ENCODE results near the gene PPP2R2D. TPM values are rescaled to one million over a fixed set of nuclear protein-coding genes. Genes with fewer than 3 reads are reported as not detected.
"Not testable (repeated sequence)": the region's sequence is repeated elsewhere in the genome, so short reads cannot be mapped to it uniquely, and the experiment has no call there.

Gene PPP2R2D
- total RNA-seq, 6 experiments from 2014 or later = 22.9 to 28.1 (median 24.5) TPM

DNA sequence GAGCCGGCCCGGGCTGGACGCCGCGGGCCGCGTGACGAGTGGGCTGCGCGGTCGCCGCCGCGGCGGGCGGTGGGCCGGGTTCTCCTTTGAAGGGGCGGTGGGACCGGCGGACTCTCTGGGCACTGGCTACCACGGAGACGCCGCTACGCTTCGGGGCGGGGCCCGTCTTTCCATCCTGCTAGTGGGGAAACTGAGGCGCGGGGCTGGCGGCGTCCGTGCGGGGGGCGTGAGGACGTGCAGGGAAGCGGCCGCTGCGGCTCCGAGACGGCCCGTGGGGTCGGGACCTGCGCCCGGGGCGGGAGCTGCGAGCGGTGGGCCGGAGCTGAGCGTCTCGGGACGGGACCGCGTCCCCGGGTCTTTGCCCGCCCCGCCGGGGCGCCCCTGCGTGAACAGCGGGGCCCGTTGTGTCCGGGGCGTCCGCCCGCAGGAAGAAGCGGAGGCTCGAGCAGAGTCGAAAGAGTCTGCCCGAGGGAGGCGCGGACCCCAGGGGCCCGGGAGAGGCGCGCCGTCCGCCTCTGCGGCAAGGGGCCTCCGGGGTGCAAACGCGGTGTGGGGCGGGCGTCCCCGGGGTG, 81.5 kb downstream of the PPP2R2D start:
- peak overlapping the region; percentile 69; the same call in 1 of the 2 replicates for H3K4me3 Mint-ChIP-seq
- H3K27me3 Mint-ChIP-seq (ENCODE audit: insufficient read depth) = no peaks in the 10 kb centered on the region
- no peak overlapping the region for H3K27ac Mint-ChIP-seq
- TF ChIP-seq, protein P1, sequence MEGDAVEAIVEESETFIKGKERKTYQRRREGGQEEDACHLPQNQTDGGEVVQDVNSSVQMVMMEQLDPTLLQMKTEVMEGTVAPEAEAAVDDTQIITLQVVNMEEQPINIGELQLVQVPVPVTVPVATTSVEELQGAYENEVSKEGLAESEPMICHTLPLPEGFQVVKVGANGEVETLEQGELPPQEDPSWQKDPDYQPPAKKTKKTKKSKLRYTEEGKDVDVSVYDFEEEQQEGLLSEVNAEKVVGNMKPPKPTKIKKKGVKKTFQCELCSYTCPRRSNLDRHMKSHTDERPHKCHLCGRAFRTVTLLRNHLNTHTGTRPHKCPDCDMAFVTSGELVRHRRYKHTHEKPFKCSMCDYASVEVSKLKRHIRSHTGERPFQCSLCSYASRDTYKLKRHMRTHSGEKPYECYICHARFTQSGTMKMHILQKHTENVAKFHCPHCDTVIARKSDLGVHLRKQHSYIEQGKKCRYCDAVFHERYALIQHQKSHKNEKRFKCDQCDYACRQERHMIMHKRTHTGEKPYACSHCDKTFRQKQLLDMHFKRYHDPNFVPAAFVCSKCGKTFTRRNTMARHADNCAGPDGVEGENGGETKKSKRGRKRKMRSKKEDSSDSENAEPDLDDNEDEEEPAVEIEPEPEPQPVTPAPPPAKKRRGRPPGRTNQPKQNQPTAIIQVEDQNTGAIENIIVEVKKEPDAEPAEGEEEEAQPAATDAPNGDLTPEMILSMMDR (IDR thresholded peaks at IDR 0.05) = no peak
- DNase-seq = no peak
- H3K9me3 Mint-ChIP-seq = no peaks in the 10 kb centered on the region
- H3K36me3 Mint-ChIP-seq (ENCODE audit: low read depth) = peaks cover 20% of the 10 kb centered on the region; the same call in 1 of the 2 replicates
- H3K4me1 Mint-ChIP-seq (ENCODE audit: low read depth) = peaks cover 46% of the 10 kb centered on the region

DNA sequence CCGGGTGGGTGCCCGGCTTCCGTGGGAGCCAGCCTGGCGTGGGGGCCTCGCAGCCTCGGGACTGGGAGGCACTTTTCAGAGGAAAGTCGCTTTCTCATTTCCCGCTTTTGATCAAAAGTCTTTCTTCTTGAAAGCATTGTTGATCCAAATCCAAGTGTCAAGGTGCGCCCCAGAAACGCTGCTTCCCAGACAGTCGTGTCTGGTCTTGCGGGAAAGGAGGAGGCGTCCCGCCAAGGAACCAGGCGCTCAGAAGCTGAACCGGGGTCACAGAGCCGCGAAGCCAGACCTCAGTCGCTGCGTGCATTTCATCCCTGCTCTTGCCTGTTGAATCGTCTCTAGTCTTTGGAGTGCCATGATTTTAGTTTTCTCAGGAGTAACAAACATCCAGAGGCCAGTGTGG, 82.0 kb downstream of the PPP2R2D start:
- TF ChIP-seq, protein P1 (IDR thresholded peaks at IDR 0.05) = no peak
- Mint-ChIP-seq H3K9me3 (peaks cover 1% of the 10 kb centered on the region; the same call in 1 of the 2 replicates), H3K27ac (peak overlapping the region; percentile 78), H3K27me3 (ENCODE audit: insufficient read depth) (no peaks in the 10 kb centered on the region), H3K36me3 (ENCODE audit: low read depth) (peaks cover 15% of the 10 kb centered on the region; the same call in 1 of the 2 replicates), H3K4me1 (ENCODE audit: low read depth) (peaks cover 43% of the 10 kb centered on the region), H3K4me3 (peak overlapping the region; percentile 58)
- DNase-seq = no peak

DNA sequence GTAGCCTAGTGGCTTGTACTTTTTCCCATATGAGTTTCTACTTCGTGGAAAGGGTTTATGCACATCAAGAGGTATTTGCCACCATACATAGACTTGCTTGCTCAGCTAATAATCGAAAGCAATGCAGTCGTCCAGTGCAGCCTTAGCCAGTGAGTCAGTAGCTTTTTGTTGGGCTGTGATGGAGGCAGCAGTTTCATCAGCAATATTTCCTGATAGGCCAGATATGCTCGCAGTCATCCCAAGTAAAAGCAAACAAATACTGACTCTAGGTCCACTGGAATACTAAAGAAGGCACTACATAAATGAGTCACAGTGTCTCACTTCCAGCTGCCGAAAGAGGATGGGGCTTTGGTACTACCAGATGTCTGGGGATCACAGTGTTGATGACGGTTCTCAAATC, 83.0 kb downstream of the PPP2R2D start:
- peak overlapping the region; percentile 78; the same call in 1 of the 2 replicates for H3K27ac Mint-ChIP-seq
- DNase-seq = peak; percentile 96
- H3K27me3 Mint-ChIP-seq (ENCODE audit: insufficient read depth) = no peaks in the 10 kb centered on the region
- peaks cover 4% of the 10 kb centered on the region; the same call in 1 of the 2 replicates for H3K9me3 Mint-ChIP-seq
- peaks cover 34% of the 10 kb centered on the region for H3K4me1 Mint-ChIP-seq (ENCODE audit: low read depth)
- H3K36me3 Mint-ChIP-seq (ENCODE audit: low read depth) = peaks cover 10% of the 10 kb centered on the region; the same call in 1 of the 2 replicates
- TF ChIP-seq, protein P1 (IDR thresholded peaks at IDR 0.05) = no peak
- H3K4me3 Mint-ChIP-seq = peak overlapping the region; percentile 58; the same call in 1 of the 2 replicates

DNA sequence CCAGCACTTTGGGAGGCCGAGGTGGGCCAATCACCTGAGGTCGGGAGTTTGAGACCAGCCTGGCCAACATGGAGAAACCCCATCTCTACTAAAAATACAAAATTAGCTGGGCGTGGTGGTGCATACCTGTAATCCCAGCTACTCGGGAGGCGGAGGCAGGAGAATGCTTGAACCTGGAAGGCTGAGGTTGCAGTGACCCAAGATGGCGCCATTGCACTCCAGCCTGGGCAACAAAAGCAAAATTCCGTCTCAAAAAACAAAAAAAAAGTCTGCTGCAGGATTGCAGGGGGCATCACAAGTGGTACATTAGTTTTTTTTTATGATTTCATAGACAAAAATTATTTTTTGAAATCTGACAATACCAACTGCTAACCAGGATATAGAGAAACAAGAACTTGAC, 86.0 kb downstream of the PPP2R2D start:
- H3K9me3 Mint-ChIP-seq; H3K27ac Mint-ChIP-seq; H3K27me3 Mint-ChIP-seq (ENCODE audit: insufficient read depth); H3K4me3 Mint-ChIP-seq; H3K36me3 Mint-ChIP-seq (ENCODE audit: low read depth); DNase-seq: not testable (repeated sequence)
- H3K4me1 Mint-ChIP-seq (ENCODE audit: low read depth) = peaks cover 19% of the 10 kb centered on the region

DNA sequence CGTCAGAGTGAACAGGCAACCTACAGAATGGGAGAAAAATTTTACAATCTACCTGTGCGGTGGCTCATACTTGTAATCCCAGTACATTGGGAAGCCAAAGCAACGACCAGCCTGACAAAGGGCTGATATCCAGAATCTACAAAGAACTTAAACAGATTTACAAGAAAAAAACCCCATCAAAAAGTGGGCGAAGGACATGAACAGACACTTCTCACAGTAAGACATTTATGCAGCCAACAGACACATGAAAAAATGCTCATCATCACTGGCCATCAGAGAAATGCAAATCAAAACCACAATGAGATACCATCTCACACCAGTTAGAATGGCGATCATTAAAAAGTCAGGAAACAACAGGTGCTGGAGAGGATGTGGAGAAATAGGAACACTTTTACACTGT, 86.5 kb downstream of the PPP2R2D start:
- not testable (repeated sequence) for H3K27ac Mint-ChIP-seq; H3K36me3 Mint-ChIP-seq (ENCODE audit: low read depth); H3K4me3 Mint-ChIP-seq

DNA sequence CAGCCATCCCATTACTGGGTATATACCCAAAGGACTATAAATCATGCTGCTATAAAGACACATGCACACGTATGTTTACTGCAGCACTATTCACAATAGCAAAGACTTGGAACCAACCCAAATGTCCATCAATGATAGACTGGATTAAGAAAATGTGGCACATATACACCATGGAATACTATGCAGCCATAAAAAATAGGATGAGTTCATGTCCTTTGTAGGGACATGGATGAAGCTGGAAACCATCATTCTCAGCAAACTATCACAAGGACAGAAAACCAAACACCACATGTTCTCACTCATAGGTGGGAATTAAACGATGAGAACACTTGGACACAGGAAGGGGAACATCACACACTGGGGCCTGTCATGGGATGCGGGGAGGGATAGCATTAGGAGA, 87.0 kb downstream of the PPP2R2D start:
- not testable (repeated sequence) for H3K27me3 Mint-ChIP-seq (ENCODE audit: insufficient read depth); H3K36me3 Mint-ChIP-seq (ENCODE audit: low read depth); H3K4me3 Mint-ChIP-seq; H3K27ac Mint-ChIP-seq; H3K9me3 Mint-ChIP-seq; DNase-seq
- peaks cover 19% of the 10 kb centered on the region for H3K4me1 Mint-ChIP-seq (ENCODE audit: low read depth)

More for the DNA sequence above, 86.5 kb downstream of the PPP2R2D start:
- H3K9me3 Mint-ChIP-seq; H3K27me3 Mint-ChIP-seq (ENCODE audit: insufficient read depth); DNase-seq: not testable (repeated sequence)
- peaks cover 19% of the 10 kb centered on the region for H3K4me1 Mint-ChIP-seq (ENCODE audit: low read depth)

DNA sequence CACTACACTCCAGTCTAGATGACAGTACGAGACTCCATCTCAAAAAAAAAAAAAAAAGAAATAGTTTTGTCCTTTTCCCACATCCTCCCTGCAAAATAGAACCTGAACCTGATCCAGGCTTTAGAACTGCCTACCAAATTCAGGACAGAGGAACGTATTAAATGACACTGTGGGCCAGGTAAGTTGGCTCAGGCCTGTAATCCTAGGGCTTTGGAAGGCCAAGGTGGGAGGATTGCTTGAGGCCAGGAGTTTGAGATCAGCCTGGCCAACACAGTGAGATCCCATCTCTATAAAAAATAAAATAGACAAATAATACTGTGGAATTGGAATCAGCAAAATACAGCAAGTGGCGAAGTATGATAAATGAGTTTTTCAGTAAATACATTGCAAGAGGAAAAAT, 90.9 kb downstream of the PPP2R2D start:
- no peak for DNase-seq
- H3K4me1 Mint-ChIP-seq (ENCODE audit: low read depth) = peaks cover 4% of the 10 kb centered on the region
- no peaks in the 10 kb centered on the region for H3K36me3 Mint-ChIP-seq (ENCODE audit: low read depth)
- H3K27me3 Mint-ChIP-seq (ENCODE audit: insufficient read depth) = peaks cover 5% of the 10 kb centered on the region
- TF ChIP-seq, protein P1 (IDR thresholded peaks at IDR 0.05) = no peak
- no peak overlapping the region for H3K4me3 Mint-ChIP-seq
- H3K27ac Mint-ChIP-seq = no peak overlapping the region
- H3K9me3 Mint-ChIP-seq = peaks cover 4% of the 10 kb centered on the region; the same call in 1 of the 2 replicates
